ENCODE results near the gene ADIPOR2.

The ADIPOR2 gene

GRCh38 chr12:1801303-1801975 lies 110.6 kb downstream of the ADIPOR2 start:
- no peak for DNase-seq

GRCh38 chr12:1803736-1804135 lies 112.9 kb downstream of the ADIPOR2 start:
- DNase-seq, result no peak

- DNase-seq, result peak; percentile 6 to 33
Measured at GRCh38 chr12:1804545-1805332, 113.9 kb downstream of the ADIPOR2 start.

- DNase-seq, result no peak
Measured at GRCh38 chr12:1805441-1806081, 114.7 kb downstream of the ADIPOR2 start.

- DNase-seq, result no peak
Measured at GRCh38 chr12:1806301-1807086, 115.6 kb downstream of the ADIPOR2 start.

GRCh38 chr12:1807087-1807860 lies 116.4 kb downstream of the ADIPOR2 start:
- DNase-seq, result no peak

GRCh38 chr12:1808036-1808797 lies 117.3 kb downstream of the ADIPOR2 start:
- no peak for DNase-seq

- DNase-seq, result no peak
Measured at GRCh38 chr12:1808798-1809480, 118.1 kb downstream of the ADIPOR2 start.

- no peak for DNase-seq
Measured at GRCh38 chr12:1809591-1810190, 118.8 kb downstream of the ADIPOR2 start.

GRCh38 chr12:1810201-1810930 lies 119.5 kb downstream of the ADIPOR2 start:
- DNase-seq, result no peak

- DNase-seq, result no peak
Measured at GRCh38 chr12:1810931-1811280, 120.0 kb downstream of the ADIPOR2 start.

GRCh38 chr12:1811281-1811947 lies 120.5 kb downstream of the ADIPOR2 start:
- no peak for DNase-seq

- no peak for DNase-seq
Measured at GRCh38 chr12:1811948-1812291, 121.0 kb downstream of the ADIPOR2 start.

GRCh38 chr12:1812650-1813302 lies 121.9 kb downstream of the ADIPOR2 start:
- peak; percentile 39 to 52 for DNase-seq

GRCh38 chr12:1814266-1814665 lies 123.4 kb downstream of the ADIPOR2 start:
- DNase-seq, result no peak

- DNase-seq, result no peak
Measured at GRCh38 chr12:1815108-1815507, 124.2 kb downstream of the ADIPOR2 start.

GRCh38 chr12:1815814-1816729 lies 125.2 kb downstream of the ADIPOR2 start:
- DNase-seq, result no peak
